ENCODE data around the gene CRIP3.

The CRIP3 gene

GRCh38 chr6:43308101-43308989, at the start of gene CRIP3 (continued):
- TF ChIP-seq ZNF335 (tag by site-specific recombination; conservative IDR thresholded peaks at IDR 0.05) (peak; percentile 50; the same call in 1 of the 2 replicates), ZSCAN18 (tag by site-specific recombination; IDR thresholded peaks at IDR 0.05) (no peak), BCL11A (tag by site-specific recombination; IDR thresholded peaks at IDR 0.05; ENCODE audit: low read depth) (no peak), GLIS1 (tag by site-specific recombination; IDR thresholded peaks at IDR 0.05) (peak; percentile 65), ZNF174 (tag by site-specific recombination; IDR thresholded peaks at IDR 0.05) (no peak), KLF9 (tag by site-specific recombination; IDR thresholded peaks at IDR 0.05; ENCODE audit: low read depth) (peak; percentile 81), ZBTB6 (tag by site-specific recombination; IDR thresholded peaks at IDR 0.05) (peak; percentile 90), GLIS2 (tag by site-specific recombination; IDR thresholded peaks at IDR 0.05) (peak; percentile 46; the same call in 1 of the 2 replicates), ZNF221 (tag by site-specific recombination; IDR thresholded peaks at IDR 0.05; ENCODE audit: borderline replicate concordance) (no peak), ZNF530 (tag by site-specific recombination; IDR thresholded peaks at IDR 0.05; ENCODE audit: low read depth) (no peak), TRIM28 (IDR thresholded peaks at IDR 0.05; ENCODE audit: borderline replicate concordance, low read length) (no peak), ZNF677 (tag by site-specific recombination; IDR thresholded peaks at IDR 0.05) (no peak), ZNF157 (tag by site-specific recombination; IDR thresholded peaks at IDR 0.05) (no peak), KLF8 (tag by site-specific recombination; IDR thresholded peaks at IDR 0.05) (peak; percentile 64; the same call in 1 of the 2 replicates), ZNF16 (tag by site-specific recombination; IDR thresholded peaks at IDR 0.05; ENCODE audit: low read depth) (no peak), ZNF792 (tag by site-specific recombination; IDR thresholded peaks at IDR 0.05) (no peak), ZBTB17 (tag by site-specific recombination; IDR thresholded peaks at IDR 0.05) (peak; percentile 71), HOXA7 (CRISPR knock-in tag; IDR thresholded peaks at IDR 0.05; ENCODE audit: borderline replicate concordance) (no peak), ZSCAN23 (tag by site-specific recombination; IDR thresholded peaks at IDR 0.05) (peak; percentile 90), ZBTB44 (tag by site-specific recombination; IDR thresholded peaks at IDR 0.05) (no peak), EGR2 (tag by site-specific recombination; IDR thresholded peaks at IDR 0.05; ENCODE audit: low read depth) (peak; percentile 58)
- TF ChIP-seq, protein P1, sequence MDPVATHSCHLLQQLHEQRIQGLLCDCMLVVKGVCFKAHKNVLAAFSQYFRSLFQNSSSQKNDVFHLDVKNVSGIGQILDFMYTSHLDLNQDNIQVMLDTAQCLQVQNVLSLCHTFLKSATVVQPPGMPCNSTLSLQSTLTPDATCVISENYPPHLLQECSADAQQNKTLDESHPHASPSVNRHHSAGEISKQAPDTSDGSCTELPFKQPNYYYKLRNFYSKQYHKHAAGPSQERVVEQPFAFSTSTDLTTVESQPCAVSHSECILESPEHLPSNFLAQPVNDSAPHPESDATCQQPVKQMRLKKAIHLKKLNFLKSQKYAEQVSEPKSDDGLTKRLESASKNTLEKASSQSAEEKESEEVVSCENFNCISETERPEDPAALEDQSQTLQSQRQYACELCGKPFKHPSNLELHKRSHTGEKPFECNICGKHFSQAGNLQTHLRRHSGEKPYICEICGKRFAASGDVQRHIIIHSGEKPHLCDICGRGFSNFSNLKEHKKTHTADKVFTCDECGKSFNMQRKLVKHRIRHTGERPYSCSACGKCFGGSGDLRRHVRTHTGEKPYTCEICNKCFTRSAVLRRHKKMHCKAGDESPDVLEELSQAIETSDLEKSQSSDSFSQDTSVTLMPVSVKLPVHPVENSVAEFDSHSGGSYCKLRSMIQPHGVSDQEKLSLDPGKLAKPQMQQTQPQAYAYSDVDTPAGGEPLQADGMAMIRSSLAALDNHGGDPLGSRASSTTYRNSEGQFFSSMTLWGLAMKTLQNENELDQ (tag by site-specific recombination; IDR thresholded peaks at IDR 0.05; ENCODE audit: low read depth), result no peak
- TF ChIP-seq, protein P2, sequence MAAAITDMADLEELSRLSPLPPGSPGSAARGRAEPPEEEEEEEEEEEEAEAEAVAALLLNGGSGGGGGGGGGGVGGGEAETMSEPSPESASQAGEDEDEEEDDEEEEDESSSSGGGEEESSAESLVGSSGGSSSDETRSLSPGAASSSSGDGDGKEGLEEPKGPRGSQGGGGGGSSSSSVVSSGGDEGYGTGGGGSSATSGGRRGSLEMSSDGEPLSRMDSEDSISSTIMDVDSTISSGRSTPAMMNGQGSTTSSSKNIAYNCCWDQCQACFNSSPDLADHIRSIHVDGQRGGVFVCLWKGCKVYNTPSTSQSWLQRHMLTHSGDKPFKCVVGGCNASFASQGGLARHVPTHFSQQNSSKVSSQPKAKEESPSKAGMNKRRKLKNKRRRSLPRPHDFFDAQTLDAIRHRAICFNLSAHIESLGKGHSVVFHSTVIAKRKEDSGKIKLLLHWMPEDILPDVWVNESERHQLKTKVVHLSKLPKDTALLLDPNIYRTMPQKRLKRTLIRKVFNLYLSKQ (tag by site-specific recombination; IDR thresholded peaks at IDR 0.05; ENCODE audit: borderline replicate concordance), result no peak
